CD4-positive, alpha-beta T cell treated with Interleukin-6 at 100 ng/mL for 8 hours (primary cell): Measurements from ENCODE around the gene TRIM7.
A peak's percentile ranks its signal among the peaks of the same experiment; 100 is the strongest.
"Not testable (repeated sequence)": the region's sequence is repeated elsewhere in the genome, so short reads cannot be mapped to it uniquely, and the experiment has no call there.

ENCODE experiments used
- DNase-seq: peaks from one replicate; pipeline ENCODE4 v3.0.0-alpha.2; 2020; ENCODE audit warnings: mixed read lengths, low spot score

Gene TRIM7

DNA sequence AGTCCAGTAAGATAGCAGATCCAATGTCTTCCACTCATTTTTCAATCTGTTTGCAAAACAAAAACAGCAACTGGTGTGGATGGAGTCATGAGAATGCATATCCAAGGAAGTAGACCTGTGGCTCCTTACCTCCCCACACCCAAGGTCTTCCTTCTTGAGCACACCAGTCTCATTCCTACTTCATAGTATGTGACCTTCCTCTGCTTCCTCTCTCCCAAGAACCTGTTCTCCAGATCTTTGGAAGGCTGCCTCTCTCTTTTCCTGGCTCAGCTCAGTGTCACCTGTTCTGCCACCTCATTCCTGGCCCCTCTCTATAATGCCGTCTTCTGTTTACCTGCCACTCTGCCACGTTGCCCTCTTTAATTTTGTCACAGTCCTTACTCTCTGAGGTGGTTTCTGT is 7.9 kb upstream of the TRIM7 start:
- DNase-seq: no peak

DNA sequence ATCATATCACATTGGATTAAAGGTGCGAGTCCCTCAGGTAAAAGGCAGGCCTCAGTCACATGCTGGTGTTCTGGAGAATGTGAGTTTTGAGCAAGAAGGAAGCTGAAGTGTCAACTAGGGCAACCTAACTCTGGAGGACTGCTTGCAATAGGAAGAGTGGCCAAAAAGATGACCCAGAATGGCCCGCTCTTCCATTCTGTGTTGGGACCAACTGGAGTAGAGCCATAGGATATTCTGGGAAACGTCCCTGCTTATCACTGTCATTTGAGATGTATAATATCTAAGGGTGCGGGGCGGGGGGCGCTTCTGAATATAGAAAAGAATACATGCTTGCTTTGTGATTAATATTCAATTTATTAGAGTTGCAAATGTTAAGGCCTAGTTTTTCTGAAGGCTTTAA is 7.1 kb upstream of the TRIM7 start:
- no peak for DNase-seq

DNA sequence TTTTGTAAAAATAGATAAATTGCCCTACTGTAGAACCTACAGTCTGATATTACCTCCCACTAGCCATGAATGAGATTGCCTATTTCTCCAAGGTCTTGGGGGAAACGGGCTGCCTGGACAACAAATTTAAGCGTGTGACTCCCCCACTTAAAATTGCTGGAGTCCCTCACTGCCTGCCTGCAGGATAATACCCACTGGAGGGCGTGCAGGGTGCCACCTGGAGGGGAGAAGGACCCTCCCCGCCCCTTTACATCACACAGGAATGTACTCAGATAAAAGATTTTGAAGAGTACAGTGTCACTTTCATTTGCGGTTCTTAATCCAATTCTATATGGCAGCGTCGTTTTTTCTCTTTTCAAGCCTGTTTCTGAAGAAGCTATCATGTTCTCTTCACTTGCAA is 6.2 kb upstream of the TRIM7 start:
- no peak for DNase-seq

DNA sequence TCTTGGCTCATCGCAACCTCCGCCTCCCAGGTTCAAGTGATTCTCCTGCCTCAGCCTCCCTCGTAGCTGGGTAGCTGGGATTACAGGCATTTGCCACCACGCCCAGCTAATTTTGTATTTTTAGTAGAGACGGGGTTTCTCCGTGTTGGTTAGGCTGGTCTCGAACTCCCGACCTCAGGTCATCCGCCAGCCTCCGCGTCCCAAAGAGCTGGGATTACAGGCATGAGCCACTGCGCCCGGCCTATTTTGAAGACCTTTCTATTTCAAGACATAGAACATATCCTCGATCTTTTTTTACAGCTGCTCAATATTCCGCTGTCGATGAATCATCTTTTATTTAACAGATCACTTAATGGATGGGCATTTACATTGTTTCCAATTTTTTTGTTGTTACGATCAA is 5.7 kb upstream of the TRIM7 start:
- DNase-seq: not testable (repeated sequence)

DNA sequence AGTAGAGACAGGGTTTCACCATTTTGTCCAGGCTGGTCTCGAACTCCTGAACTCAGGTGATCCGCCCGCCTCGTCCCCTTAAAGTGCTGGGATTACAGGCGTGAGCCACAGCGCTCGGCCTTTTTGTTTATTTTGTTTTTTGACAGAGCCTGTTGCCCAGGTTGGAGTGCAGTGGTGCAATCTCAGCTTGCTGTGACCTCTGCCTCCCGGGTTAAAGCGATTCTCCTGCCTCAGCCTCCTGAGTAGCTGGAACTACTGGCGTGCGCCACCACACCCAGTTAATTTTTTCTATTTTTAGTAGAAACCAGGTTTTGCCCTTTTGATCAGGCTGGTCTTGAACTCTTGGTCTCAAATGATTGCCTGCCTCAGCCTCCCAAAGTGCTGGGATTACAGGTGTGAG is 5.2 kb upstream of the TRIM7 start:
- DNase-seq: not testable (repeated sequence)

DNA sequence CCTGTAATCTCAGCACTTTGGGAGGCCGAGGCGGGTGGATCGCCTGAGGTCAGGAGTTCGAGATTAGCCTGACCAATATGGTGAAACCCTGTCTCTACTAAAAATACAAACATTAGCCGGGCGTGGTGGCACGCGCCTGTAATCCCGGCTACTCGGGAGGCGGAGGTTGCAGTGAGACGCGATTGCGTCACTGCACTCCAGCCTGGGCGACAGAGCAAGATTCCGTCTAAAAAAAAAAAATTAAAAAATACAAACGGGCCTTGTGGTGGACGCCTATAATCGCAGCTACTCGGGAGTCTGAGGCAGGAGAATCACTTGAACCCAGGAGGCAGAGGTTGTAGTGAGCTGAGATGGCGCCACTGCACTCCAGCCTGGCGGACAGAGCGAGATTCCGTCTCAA is 4.0 kb upstream of the TRIM7 start:
- not testable (repeated sequence) for DNase-seq

DNA sequence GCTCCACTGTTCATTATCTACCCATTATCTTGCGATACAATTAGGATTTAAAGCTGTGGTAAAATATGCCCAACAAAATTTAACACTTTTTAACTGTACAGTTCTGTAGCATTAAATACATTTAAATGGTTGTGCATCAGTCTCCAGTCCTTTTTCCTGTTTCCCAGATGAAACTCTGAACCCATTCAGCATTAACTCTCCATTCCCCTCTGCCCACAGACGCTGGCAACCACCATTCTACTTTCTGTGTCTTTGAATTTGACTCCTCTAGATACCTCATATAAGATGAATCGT is 2.9 kb upstream of the TRIM7 start:
- no peak for DNase-seq

DNA sequence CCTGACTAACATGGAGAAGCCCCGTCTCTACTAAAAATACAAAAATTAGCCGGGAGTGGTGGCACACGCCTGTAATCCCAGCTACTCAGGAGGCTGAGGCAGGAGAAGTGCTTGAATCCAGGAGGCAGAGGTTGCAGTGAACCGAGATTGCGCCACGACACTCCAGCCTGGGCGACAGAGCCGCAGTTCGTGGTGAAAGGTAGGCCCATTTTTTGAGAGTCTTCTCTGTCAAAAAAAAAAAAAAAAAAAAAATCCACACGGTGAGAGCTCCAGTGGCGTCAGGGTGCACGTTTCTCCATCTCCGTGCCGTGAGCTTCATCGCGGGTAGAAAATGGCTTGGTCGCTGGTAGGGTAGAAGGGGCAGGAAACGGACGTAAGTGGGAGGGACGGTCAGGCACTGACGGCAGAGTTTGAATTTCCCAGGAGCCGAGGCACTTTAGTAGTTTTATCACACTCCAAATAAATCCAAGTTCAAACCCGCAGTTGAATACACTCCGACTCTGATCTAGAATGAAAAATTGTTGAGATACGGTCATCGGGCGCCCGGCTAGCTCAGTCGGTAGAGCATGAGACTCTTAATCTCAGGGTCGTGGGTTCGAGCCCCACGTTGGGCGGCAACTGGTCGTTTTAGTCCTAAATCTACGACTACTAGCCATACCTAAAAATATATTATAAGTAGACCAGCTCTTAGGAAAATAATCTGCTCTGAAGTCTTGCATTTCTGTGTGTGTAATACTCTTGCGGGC is 2.4 kb upstream of the TRIM7 start:
- peak; percentile 70 for DNase-seq

DNA sequence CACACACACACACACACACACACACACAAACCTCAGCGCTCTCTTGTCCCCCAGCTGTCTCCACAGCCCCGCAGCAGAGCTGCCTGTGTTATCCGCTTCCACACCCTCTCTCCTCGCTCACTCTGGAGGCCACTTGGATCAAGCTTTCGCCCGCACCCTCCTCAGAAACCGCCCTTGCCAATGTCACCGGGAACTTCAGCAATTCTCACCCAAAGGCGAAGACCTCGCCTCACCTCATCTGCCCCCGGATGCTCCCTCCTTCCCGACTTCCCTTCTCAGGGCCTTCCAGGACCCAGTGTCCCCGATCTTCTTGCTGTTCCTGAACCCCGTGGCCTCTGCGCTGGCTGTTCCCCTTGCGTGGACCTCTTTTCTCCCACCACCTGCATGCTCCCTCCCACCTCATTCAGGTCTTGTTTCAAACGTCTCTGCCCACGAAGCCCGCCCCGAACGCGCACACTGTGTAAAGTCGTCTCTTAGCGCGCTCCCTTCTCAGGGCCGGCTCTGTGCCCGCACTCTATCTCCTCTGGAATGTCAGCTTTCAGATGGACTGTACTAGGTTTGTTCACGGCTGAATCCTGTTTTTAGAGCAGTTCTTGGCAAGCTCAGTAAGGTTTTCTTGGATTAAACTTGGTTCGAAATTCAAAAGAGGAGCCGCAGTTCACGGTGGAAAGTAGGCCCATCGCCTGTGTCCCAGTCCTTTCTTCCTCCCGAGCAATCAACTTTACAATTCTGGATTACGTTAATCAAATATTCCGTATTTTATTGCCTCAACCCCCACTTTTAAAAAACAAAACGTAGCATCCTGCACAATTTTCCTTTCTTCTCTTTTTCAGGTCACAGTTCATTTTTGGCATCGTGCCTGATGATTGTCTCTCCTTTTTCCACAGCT is 1.0 kb upstream of the TRIM7 start:
- no peak for DNase-seq

DNA sequence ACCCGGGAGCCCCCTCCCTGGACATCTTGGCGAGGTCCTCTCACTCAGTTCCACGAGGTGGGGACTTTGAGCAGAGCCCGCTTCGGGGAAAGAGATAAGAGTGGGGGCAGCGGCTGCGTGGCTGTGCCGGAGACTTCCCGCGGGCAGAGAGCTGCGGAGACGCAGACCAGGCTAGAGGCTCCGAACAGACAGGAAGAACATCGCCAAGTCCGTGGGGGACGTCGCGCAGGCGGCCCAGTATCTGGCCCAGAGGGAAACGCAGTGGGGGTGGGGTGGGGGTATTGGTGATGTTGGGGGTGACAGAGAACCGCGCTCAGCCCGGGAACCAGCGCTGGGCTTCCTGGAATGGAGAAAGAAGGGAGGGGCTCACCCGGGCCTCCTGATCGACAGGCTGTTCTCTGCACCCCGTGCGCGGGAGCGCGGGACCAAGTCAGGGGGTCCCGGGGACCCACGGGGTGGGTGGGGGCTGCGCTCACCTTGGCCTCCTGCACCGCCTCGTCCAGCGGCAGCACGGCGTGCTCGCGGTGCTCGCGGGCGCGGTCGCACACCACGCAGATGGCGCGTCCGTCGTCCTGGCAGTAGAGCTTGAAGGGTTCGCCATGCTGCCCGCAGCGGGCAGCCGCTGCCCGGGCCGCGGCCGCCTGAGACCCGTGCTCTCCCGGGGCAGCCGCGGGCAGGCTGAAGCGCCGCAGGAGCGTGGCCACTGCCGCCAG is 727 bp downstream of the TRIM7 start:
- no peak for DNase-seq

DNA sequence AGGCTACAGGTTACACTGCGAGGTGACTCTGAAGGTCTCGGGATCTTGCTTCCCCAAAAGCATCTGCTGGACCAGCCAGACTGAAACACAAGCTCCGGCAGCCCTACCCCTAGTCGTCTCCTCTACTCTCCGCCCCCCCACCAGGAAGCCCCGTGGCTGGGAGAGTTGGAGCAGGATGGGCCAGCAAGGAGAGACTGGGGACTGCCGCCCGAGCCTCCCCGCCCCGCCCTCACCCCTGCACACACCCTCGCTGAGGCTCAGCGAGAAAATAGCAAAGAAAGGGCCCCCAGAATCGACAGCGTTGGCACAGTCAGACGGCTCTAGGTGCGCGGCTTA is 1.3 kb downstream of the TRIM7 start:
- no peak for DNase-seq

DNA sequence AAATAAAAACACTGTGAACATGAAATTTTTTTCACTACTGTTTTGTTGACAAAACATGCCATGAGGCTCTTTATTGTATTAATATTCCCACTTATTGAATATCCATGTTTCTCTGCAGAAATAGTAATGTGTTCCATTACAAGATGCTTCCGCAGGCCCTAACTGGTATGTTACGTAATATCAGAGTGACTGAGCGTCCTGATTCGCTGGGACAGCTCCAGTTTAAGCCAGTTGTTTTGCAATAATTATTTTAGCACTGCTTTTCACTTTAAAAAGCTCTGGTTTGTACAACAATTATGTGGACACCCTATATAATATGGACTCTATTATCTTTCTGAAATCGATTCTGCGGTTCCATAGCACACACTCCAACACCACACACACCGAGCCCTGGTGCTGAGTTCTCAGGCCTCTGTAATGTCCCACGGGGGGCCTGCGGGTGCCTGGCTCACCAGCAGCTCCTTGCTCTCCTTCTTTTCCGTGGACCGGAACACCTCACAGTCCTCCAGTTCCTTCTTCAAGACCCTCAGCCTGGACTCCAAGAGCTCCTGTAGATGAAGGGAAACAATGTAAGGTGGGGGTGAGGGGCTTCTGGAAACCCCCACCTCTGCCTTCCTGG is 1.8 kb downstream of the TRIM7 start:
- DNase-seq: no peak

DNA sequence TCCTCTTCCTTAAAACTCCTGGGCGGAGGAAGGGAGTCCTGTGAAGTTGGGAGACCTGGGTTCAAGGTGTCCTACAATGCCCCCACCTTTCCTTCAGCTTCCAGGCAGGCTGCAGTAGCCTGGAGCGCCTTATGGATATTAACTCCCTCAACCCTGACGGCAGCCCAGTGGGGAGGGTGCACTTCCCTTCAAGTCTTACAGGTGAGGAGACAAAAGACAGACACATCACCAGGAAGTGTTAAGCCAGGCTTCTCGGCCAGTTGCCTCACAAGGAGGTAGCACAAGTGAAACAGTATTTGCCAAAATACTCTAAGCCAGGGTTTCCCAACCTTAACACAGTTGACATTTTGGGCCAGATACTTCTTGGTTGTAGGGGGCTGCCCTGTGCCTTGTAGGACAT is 4.2 kb downstream of the TRIM7 start:
- no peak for DNase-seq

DNA sequence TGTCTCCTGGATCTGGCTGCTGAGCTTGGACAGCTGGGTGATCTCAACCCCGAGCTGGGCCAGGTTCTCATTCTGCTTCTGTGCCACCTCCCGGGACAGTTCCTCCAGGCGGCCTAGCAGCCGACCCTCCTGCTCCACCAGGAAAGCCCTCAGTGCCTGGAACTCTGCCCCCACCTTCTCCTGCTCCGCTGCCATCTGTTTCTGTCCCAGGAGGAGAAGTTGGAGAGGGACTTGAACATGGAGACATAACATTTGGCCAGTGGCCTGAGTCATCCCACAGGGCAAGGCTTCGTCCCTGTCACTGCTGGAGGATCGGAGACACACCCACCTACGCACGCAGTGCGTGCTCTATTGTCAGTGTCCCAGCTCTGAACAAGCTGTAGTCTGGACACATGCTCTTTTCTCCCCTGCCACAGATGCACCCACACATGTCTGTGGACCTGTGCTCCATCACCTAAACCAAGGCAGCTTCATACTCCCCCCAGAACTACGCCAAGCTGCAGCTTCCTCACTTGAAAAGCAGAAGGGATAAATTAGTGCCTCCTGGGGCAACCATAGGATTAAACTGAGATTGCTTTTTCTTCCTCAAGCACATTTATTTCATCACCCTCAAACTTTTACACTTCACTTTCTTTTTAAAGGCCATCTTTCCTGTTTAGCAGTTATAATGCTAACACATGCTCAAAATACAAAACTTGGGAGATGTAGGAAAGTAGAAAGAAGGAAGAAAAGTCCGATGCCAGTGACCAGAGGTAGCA is 4.9 kb downstream of the TRIM7 start:
- DNase-seq: no peak

DNA sequence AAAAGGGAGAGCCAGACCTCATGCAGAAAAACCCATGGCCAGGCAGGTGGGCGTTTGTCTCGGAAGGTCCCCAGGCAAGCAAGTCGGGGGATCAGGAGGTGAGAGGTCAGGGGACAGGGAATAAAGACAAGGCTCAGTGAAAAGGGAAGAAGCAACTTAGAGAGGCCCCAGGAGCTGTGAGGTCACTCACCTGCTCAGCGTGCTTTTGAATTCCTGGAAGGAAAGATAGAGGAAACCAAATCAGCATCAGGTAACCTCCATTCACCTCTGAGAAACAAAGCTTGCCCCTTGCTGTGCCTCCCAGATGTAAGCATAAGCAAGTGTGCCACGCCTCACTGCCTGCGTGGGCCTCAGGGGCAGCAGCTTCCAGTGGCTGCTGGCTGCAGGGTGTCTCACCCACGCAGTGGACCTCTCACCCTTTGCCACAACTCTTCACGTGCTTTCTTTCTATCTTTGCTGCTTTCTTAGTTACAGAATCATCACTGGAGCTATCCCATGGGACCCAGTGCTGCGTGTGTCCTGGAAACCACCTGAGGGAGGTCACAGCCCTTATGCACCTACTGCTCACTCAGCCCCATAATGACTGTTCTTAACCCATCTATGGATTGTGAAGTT is 6.0 kb downstream of the TRIM7 start:
- DNase-seq: no peak

DNA sequence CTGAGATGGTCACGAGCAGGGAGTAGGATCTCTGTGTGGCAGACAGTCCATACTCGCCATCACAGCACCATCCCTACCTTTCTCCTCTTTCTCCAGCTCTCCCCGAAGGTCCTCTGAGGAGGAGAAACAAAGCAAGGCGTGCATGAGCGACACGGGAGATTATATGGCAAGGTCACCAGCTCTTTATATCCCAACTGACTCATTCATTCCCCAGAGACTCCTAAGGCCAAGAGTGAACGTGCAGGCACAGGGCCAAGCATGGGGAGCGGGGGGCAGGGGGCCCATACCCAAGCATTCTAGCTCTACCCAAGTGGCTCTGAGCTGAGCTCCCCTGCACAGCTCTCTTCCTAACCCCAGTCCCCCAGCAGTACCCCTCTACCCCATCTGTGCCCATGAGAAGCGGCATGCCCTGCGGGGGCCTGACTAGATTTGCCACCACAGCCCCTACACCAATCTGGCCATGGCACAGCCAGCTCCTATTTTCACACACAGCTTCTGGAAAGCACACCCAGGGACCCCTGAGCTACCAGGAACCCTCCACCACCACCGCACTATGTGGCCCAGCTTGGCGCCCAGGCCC is 6.8 kb downstream of the TRIM7 start:
- DNase-seq: no peak

DNA sequence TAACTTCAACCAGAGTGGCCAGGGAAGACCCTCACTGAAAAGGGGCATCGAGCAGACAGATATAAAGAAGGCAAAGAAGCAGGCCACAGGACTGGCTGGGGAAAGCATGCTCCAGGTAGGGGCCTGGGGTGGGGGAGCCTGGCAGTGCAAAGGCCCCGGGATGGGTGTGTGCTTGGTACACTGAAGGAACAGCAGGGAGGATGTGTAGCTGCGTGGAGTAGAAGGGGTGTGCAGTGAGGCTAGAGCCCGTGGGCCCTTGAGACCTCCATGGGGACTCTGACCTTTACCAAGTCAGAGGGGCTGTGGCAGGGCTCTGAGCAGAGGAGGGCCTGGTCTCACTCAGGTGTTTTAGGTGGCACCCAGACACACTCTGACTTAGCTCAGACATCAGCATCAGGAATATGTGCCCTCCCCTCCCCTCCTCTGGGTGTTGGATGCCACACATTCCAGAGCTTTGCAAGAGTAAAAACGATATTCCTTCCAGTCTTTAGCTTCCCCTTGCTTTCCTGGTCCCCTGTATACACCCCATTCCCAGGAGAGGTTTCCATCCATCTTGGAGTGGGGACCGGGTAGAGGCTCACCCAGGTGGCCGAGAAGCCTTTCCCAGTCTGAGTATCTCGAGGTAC is 7.6 kb downstream of the TRIM7 start:
- no peak for DNase-seq

DNA sequence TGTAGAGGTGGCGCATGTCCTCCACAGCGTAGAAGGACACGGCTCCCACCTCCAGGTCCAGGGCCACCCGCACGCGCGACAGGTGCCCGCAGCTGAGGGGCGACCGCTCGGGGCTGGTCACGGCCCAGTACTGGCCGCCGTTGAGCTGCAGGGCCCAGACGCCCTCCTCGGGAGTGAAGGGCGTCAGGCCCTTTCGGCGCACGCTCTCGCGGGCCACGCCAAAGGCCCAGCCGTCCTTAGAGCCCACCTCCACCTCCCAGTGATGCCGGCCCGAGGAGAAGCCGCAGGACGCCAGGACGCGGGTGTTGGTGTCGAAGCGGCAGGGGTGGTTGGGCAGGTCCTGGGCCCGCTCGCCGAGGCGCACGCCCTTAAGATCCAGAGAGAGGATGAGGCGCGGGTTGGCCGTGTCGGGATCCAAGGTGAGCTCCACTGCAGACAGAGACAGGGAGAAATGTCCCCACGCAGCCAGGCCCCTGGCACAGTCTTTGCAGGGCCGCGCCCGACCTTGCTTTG is 9.7 kb downstream of the TRIM7 start:
- no peak for DNase-seq

DNA sequence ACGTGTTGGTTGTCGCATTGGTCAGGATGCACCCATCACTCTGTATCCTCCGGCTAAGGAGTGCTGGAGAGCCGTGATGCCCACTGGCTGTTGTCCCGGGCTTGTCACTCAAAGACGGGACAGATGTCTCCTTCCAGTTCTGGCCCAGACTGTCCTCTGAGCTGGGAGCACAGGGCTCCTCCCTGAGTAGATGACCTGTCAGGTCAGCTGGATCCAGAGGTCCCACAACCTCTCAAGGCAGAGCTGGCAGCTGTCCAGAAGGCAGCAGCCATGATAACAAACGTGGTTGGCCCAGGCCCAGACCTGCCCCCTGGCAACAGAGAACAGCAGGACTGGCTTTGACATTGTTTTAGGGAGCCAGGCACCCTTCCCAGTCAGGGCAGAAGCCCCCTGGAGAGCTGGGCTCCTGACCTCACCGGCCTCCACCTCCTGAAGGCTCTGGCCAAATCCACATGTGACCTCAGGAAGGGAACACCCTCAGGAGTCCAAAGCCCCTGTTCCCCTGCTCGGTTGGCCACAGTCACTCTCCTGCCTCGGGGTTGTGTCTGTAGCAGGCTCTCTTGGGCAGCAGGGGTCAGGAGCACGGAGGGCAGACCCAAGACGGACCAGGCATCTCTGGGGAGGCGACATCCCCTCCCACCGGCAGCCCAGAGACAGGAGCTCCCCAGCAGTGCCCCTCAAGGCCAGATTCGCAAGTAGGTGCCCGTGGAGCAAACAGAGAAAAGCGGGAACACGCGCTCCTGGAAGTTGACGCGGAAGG is 10.3 kb downstream of the TRIM7 start:
- DNase-seq: no peak

DNA sequence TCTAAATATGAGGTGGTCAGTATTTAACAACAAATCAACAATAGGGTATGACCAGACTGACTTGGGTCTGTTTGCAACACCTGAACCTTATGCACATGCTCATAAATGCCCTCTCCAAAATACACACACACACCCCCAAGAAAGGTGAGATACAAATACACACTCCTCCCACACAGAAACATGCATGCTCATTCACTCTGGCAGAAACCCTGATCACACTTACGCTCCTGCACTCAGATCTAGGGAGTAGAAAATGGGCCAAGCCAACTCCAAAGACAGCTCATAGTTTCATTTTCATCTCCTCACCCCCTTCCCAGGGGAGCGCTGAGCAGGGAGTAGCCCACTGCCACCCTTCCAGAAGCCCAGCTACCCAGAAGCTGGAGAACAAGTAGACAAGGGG is 11.3 kb downstream of the TRIM7 start:
- DNase-seq: no peak
